ENCODE data around the gene TGM3.

Gene TGM3, protein sequence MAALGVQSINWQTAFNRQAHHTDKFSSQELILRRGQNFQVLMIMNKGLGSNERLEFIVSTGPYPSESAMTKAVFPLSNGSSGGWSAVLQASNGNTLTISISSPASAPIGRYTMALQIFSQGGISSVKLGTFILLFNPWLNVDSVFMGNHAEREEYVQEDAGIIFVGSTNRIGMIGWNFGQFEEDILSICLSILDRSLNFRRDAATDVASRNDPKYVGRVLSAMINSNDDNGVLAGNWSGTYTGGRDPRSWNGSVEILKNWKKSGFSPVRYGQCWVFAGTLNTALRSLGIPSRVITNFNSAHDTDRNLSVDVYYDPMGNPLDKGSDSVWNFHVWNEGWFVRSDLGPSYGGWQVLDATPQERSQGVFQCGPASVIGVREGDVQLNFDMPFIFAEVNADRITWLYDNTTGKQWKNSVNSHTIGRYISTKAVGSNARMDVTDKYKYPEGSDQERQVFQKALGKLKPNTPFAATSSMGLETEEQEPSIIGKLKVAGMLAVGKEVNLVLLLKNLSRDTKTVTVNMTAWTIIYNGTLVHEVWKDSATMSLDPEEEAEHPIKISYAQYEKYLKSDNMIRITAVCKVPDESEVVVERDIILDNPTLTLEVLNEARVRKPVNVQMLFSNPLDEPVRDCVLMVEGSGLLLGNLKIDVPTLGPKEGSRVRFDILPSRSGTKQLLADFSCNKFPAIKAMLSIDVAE

DNA sequence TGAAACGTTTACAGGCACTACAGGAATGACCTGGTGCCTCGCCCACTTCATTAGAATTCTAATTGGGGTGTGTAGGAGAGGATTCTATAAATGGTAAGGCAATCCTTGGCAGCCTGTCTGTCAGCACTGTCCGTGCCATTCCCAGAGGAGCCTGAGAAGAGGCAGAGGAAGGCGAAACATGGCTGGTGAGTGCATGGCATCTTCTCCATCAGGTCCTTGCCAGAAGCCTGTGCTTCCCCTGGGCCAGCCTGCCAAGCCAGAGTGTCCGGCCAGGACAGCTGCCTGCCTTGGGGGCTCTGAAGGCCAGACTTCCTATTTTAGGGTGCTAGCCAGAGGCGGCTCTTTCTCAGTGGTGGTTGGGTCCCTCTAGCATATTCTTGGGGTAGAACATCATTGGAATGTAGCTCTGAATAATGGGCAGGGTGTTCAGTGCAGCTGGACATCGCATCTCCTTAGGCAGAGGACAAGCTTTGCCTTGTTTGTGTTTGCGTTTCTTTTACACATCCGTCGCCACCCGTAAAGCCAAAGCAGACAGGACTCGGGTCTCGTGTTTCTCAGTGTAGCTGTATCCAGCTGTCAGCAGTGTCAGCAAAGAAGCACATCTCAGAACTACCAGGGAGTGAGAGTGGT lies at the start of gene TGM3:
Gene TGM3, plus strand, starts transcription at position 116 of the 630 bp plus-strand sequence. Its CDS starts 63 bp downstream, at position 179.
- no peak for DNase-seq

DNA sequence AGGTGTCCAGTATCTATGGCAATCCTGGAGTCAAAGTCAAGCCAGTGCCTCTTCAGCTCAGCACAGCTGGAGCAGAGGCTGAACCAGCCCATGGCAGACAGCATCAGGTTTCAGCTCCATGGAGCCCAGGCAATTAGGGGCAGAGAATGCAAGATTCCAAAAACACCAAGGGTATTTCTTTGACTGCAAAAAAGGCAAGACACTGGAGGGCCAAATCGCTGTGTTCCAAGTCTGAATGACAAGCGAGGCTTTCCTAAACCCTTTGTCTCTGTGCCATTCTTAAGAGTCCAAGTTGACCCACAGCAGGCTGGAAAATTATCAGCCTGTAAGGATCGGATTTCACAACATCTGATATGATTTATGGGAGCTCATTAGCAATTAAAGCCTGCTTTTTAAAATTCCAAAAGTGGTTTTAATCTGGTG lies 49.7 kb upstream of the TGM3 start:
- no peak for DNase-seq

DNA sequence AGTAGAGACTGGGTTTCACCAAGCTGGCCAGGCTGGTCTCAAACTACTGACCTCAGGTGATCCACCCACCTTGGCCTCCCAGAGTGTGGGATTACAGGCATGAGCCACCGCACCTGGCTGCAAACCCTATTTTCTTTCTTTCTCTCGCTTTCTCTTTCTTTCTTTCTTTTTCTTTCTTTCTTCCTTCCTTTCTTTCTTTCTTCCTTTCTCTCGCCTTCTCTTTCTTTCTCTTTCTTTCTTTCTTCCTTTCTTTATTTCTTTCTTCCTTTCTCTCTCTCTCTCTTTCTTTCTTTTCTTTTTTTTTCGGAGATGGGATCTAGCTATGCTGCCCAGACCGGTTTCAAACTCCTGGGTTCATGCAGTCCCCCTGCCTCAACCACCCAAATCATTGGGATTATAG lies 47.0 kb upstream of the TGM3 start:
- no peak for DNase-seq

DNA sequence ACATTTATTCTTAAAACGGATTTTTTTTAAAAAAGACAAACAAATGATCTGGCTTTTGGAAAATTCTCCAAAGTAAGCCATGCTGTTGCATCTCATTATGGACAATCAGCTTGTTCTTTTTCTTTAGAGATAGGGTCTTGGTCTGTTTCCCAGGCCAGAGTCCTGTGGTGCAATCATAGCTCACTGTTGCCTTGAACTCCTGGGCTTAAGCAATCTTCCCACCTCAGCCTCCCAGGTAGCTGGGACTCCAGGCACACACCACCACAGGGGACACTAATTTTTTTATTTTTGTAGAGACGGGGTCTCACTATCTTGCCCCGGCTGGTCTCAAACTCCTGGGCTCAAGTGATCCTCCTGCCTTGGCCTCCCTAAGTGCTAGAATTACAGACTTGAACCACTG lies 45.9 kb upstream of the TGM3 start:
- no peak for DNase-seq

DNA sequence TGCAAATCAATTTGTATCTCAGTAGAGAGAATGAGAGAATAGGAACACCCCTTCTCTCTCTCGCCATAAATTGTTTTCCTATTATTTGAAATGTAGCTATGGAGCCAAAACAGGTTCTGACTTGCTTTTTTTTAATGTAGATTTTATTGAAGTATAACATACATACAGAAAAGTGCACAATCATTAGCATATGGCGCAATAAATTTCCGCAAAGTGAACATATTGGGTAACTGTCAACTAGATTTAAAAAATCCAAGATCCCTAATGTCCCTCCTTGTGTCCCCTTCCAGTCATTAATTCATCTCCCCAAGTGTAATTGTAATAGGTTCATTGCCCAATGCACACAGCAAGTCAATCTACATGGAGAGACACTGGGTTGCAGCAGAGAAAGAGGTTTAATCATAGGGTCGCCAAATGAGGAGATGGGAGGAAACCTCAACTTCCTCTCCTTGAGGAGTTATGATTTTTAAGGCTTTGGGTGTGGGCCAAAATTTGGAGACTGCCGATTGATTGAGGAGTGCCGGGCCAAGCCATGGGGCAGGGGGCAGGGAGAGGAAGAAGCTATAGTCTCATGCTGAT lies 43.3 kb upstream of the TGM3 start:
- DNase-seq: no peak

DNA sequence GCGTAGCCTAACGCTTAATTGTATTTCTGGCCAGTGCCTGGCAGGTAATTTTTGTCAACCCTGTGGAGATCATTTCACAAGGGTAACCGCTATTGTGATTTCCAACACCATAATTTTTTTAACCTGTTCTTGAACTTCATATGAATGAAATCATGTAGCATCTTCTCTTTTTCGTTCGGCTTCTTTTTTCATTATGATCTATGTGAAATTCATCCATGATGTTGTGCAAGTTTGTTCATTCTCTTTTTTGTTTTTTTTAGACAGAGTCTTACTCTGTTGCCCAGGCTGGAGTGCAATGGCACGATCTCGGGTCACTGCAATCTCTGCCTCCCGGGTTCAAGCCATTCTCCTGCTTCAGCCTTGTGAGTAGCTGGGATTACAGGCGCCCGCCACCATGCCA lies 42.5 kb upstream of the TGM3 start:
- no peak for DNase-seq

DNA sequence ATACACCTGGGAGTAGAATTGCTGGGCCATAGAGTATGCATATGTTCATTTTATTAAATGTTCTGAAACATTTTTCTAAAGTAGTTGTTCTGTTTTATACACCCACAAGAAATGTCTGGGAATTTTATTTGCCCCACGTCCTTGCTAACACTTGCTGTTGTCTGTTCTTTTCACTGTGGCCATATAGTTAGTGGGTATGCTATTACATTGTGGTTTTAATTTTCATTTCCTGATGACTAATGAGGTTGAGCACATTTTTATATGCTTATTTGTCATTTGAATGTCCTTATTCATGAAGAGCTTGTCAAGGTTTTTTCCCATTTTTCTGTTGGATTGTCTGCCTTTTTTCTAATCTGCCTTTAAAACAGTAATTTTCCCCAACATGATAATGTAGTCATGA lies 41.5 kb upstream of the TGM3 start:
- no peak for DNase-seq

DNA sequence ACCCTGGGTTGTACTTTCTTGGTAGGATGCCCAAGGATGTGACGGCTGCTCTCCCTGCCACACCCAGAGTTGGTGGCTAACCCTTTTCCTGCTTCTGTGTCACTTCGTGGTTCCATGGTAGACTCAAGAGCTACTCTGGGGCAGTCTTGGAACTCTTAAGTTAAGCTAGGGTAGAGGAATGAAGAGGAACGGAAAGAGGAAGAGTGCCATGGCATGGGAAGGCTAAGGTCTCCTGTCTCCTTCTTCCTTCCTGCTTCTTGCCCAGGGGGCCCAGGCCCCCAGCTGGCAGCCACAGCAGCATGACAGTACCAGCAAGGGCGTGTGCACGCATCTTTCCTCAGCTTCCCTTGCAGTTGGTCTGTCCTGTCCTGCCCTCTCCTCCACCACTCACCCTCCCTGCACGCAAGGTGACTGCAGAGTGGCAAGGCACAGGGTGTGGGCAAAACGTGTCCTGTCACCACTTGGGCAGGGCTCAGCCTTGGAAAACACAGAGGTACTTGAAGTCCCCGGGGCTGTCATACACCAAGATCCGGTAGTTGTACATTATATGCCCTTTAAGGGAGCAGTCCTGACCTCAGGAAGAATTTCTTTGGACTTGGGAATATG lies 39.8 kb upstream of the TGM3 start:
- DNase-seq: no peak

DNA sequence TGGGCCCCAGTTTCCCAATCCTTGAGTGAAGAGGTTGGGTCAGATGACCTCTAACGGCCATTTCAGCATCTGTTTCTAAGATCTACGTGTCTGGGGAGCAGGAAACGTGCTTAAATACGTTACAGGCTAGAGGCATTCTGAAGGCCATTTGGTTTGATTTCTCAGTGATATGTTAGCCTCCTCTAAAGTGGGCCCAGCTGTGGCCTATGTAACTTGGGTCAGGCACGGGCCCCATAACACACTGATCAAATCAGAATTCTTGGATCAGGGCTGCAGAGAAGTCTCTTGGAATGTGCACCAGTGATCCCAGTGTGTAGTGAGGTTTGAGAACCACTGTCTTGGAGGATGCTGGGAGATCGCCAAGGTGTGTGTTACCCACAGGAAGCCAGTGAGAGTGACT lies 36.1 kb upstream of the TGM3 start:
- no peak for DNase-seq

DNA sequence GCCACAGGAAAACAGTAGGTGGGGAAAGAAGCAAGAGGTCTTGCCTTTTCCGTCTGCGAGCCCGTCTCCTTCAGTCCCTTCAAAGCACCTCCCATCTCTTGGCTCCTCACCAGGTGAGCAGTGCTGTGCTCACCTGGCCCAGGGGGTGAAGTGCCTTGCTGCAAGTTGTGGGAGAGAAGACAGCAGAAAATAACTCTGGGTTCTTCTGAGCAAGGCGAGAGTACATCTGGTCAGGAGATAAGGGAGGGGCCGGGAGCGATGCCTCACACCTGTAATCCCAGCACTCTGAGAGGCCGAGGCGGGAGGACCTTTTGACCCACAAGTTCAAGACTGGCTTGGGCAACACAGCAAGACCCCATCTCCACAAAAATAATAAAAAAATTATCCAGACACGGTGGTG lies 35.6 kb upstream of the TGM3 start:
- DNase-seq: no peak

DNA sequence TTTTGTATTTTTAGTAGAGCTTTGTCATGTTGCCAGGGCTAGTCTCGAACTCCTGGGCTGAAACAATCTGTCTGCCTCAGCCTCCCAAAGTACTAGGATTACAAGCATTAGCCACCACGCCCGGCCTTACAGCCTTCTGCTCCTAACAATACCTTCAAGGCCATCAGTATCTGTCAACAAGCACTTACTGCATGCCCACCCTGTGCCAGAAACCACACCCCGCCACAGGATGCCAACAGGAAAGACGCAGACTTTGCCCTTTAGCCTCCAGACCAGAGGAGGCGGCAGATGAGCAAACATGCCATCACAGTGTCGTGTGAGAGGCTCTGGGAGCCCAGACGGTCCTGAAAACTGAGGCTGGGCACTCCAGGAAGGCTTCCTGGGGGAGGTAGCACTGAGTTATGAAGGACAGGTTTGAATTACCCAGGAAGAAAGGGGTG lies 34.7 kb upstream of the TGM3 start:
- DNase-seq: no peak

DNA sequence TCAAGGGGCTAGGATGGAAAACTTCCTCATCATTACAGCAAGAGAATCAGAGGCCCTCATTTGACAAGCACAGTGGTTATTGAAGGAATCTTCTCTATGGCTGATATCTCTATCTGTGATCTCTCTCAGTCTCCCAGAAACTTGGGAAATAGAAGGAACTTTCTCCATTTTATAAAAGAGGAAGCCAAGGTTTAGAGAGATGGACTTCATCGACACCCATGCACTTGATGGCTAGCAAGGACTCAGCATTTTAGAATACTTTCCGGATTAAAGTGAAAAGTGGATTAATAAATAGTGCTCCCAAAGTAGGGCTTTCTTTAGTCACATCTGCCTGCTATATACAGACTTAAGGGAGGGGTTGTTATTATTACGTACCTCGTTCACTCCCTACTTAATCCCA lies 34.2 kb upstream of the TGM3 start:
- DNase-seq: no peak

DNA sequence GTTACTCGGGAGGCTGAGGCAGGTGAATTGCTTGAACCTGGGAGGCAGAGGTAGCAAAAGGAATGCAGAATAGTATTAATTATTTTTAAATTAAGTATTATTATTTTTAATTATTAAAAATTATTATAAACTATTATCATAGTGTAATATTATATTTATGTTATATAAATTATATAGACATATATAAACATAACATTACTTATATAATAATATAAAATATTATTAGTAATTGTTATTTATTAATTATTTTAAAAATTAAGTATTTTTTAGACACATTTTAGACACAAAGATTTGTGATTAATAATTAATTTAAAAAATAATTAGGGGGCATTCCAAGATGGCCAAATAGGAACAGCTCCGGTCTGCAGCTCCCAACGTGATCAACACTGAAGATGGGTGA lies 31.7 kb upstream of the TGM3 start:
- no peak for DNase-seq

DNA sequence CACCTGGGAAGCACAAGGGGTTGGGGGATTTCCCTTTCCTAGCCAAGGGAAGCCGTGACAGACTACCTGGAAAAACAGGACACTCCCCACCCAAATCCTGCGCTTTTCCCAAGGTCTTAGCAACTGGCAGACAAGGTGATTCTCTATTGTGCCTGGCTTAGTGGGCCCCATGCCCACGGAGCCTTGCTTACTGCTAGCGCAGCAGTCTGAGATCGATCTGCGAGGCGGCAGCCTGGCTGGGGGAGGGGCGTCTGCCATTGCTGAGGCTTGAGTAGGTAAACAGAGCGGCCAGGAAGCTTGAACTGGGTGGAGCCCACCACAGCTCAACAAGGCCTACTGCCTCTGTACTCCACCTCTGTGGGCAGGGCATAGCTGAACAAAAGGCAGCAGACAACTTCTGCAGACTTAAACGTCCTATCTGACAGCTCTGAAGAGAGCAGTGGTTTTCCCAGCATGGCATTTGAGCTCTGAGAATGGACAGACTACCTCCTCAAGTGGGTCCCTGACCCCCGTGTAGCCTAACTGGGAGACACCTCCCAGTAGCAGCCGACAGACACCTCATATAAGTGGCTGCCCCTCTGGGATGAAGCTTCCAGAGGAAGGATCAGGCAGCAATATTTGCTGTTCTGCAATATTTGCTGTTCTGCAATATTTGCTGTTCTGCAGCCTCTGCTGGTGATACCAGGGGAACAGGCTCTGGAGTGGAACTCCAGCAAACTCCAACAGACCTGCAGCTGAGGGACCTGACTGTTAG lies 31.0 kb upstream of the TGM3 start:
- peak; percentile 37 for DNase-seq

DNA sequence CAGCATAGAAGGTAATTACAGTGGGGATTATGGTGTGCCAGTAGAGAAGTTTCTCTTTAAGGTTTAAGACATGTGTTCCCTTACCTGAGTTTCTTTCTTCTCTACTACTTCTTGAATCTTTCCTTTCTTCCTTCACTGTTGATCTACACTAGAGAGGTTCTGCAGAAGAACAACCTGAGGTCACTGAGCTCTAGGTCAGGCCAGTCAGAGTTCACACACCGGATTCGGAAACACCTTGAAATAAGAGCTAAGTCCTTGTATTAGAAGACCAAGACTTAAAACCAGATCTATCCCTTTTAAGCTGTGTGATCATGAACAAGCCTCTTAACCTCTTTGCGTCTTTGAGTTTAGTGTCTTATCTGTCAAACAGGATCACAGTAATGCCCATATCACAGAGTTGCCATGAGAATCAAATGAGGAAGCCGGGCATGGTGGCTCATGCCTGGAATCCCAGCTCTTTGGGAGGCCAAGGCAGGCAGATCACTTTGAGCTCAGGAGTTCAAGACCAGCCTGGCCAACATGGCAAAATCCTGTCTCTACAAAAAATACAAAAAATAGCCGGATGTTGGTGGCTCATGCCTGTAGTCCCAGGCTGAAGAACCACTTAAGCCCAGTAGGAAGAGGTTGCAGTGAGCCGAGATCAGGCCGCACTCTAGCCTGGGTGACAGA lies 22.0 kb upstream of the TGM3 start:
- no peak for DNase-seq

DNA sequence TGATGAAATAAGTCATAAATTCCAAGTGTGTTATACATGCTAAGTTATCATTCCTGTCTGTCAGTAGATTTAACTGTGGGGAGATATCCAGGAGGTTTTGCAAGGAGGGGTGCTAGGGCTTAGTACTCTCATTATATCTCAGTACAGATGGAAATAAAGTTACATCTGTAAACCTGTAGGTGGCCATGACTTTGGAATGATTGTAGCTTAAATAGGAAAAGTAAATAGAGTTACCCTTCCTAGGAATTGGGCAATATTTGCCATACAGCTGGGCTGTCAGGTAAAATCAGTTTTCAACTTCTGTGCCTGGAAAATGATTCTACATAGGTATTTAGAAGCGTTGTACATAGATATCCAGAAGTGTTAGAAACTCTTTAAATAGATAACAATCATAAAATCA lies 19.8 kb upstream of the TGM3 start:
- DNase-seq: no peak

DNA sequence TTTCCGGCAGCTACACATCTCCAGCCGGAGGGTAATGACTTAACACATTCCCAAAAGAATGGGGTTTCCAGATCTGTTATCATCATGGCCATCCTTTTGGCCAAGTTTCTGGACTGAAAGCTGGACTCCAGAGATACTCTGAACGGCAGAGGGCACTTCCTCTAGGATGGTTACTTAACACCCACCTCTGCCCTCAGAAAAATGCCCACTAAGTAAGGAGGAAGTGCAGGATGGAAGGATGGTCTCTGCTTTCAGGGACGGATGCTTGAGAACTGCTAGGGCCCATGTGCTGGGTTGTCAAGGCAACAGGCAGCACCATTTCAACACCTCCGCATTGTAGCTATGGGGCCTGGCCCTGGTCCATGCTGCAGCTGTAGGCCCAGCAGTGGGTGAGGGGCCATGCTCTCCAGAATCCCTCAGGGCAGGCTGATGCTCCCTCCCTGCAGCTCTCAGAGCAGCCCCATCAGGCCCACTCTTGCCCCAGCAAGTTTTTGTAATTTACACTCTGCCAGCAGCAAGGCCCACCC lies 16.5 kb upstream of the TGM3 start:
- no peak for DNase-seq

DNA sequence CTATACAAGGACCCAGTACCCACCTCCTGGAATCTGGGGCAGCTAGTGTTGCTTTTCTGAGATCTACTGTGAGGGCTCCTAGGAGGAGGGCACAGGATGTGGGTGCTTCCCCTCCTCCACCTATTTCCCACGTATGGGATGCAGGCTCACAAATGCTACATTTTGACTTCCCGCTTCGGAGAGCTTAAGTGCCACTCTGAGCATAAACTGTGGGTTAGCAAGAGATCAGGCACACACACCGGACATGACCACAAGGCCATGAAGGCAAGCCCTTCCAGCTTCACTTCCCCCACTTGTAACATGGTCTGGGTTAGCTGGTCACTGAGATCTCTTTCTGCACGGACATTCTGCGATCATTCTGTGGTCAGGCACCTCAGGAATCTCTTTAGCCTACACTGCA lies 15.7 kb upstream of the TGM3 start:
- no peak for DNase-seq

DNA sequence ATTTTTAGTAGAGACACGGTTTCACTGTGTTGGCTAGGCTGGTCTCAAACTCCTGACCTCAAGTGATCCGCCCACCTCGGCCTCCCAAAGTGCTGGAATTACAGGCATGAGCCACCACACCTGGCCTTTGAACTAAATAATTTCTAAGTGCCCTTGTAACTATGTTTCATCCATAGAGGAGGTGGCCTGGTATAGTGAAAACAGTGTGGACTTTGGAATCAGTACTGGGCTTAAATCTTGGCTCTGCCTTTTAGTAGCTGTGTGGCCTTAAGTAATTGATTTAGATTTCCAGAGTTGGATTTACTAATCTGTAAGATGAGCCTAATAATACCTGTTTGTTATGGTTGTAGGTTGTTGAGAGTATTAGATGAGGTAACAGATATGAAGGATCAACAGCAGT lies 14.2 kb upstream of the TGM3 start:
- no peak for DNase-seq

DNA sequence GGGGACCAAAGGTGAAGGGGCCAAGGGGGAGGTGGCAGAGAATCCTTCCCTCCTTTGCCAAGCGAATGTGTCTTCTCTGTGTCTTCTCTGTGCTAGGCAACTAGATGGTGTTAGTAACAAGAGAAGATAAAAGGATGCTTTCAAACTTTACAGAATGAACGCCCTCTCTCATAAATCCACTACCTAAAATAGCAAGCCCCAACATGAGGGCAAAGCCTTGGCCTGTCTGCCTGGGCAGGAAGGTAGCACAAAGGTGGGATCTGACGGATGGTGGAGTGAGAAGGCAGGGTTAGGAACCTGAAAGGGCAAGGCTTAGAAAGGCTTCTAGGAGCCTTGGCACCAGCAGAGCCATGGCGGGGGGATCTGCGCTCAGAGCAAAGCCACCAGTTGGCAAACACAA lies 13.6 kb upstream of the TGM3 start:
- no peak for DNase-seq

DNA sequence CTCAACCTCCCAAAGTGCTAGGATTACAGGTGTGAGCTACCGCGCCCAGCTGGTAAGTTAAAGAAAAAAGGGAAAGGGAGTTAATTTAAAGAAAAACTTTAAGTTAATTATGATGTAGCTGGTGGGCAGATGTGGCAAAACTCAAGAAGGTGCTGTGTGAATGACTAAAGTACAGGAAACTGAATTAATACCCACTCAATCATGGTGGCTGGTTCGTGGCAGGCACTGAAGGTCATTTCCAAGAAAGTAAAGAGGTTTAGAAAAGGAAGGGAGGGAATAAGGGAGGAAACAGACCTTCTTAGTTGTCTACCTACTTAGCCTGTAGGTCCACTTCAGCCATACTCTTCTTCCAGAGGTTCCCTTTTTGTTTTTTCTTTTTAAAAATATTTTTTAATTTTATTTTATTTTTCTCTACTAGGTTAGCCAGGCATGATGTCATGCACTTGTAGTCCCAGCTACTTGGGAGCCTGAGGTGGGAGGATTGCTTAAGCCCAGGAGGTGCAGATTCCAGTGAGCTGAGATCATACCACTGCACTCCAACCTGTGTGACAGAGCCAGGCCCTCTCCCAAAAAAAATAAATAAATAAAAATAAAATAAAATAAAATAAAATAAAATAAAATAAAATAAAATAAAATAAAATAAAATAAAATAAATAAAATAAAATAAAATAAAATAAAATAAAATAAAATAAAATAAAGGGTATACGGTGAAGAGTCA lies 11.9 kb upstream of the TGM3 start:
- no peak for DNase-seq

All from activated gamma-delta T cell treated with Interleukin-2 at 50 U/mL for 16 hours (primary cell).